Hepatocyte (in vitro differentiated cells): ENCODE results near the gene ZDHHC7. TPM values are rescaled to one million over a fixed set of nuclear protein-coding genes. Genes with fewer than 3 reads are reported as not detected.
A peak's percentile ranks its signal among the peaks of the same experiment; 100 is the strongest.

Experiments
- DNase-seq: peaks from one replicate; pipeline ENCODE4 v3.0.0-alpha.2; 2016; ENCODE audit warnings: low spot score
- H2AFZ ChIP-seq: fragments of 200-600 bp; sonication (generic); 2 replicates; pipeline ENCODE4 v1.6.0; 2016; ENCODE audit warnings: antibody characterized with exemption, mild to moderate bottlenecking
- H3K27ac ChIP-seq: fragments of 200-600 bp; sonication (generic); 2 replicates; pipeline ENCODE4 v1.5.1; 2016; ENCODE audit warnings: mild to moderate bottlenecking
- H3K27me3 ChIP-seq: fragments of 200-600 bp; sonication (generic); 2 replicates; pipeline ENCODE4 v1.6.1; 2016
- H3K36me3 ChIP-seq: fragments of 200-600 bp; sonication (generic); replicated peaks from 2 replicates; pipeline ENCODE4 v1.5.1; 2016; ENCODE audit warnings: low read depth; ENCODE audit not compliant: insufficient read depth
- H3K4me1 ChIP-seq: fragments of 200-600 bp; sonication (generic); 2 replicates; pipeline ENCODE4 v1.5.1; 2016; ENCODE audit warnings: mild to moderate bottlenecking, moderate library complexity; ENCODE audit not compliant: insufficient read depth
- H3K4me2 ChIP-seq: fragments of 200-600 bp; sonication (generic); 2 replicates; pipeline ENCODE4 v1.6.0; 2016
- H3K4me3 ChIP-seq: fragments of 200-600 bp; sonication (generic); 2 replicates; pipeline ENCODE4 v1.5.1; 2016; ENCODE audit warnings: mild to moderate bottlenecking
- H3K79me2 ChIP-seq: fragments of 200-600 bp; sonication (generic); 2 replicates; pipeline ENCODE4 v1.6.0; 2017; ENCODE audit warnings: mild to moderate bottlenecking
- H3K9me2 ChIP-seq: fragments of 200-600 bp; sonication (generic); replicated peaks from 2 replicates; pipeline ENCODE4 v1.6.0; 2017; ENCODE audit warnings: mild to moderate bottlenecking; ENCODE audit not compliant: insufficient read depth
- H3K9me3 ChIP-seq: fragments of 200-600 bp; sonication (generic); 2 replicates; pipeline ENCODE4 v1.5.1; 2016; ENCODE audit warnings: low read depth, mild to moderate bottlenecking
- H4K20me1 ChIP-seq: fragments of 200-600 bp; sonication (generic); 2 replicates; pipeline ENCODE4 v1.6.0; 2016; ENCODE audit warnings: mild to moderate bottlenecking; ENCODE audit not compliant: insufficient read depth, poor library complexity, severe bottlenecking
- EZH2 ChIP-seq: fragments of 200-600 bp; sonication (generic); IDR thresholded peaks from 2 replicates; pipeline ENCODE4 v1.6.1; 2016; ENCODE audit warnings: antibody characterized with exemption, mild to moderate bottlenecking, borderline replicate concordance
- EZH2phosphoT487 ChIP-seq: fragments of 200-600 bp; sonication (generic); IDR thresholded peaks from one replicate; pipeline ENCODE4 v1.6.1; 2018; ENCODE audit warnings: antibody characterized with exemption, mild to moderate bottlenecking, low read depth, moderate library complexity; ENCODE audit not compliant: unreplicated experiment, severe bottlenecking
- WGBS: methylation state at CpG from one replicate; pipeline ENCODE4 v1.1.6; 2016; ENCODE audit warnings: low lambda C conversion rate; ENCODE audit errors: missing lambda C conversion rate; 5-methylcytosine and 5-hydroxymethylcytosine counted together
- polyA plus RNA-seq: library from polyadenylated mRNA; unstranded; fragments of >200 nt; fragmentation: Nextera tagmentation; extraction: Ambion mirVana; gene quantifications from 2 replicates; pipeline ENCODE4 v1.2.1, GENCODE V29; 2016
- total RNA-seq: library from RNA; depleted of rRNA; stranded (reverse); fragments of >200 nt; gene quantifications from 2 replicates; pipeline ENCODE4 v1.2.3, GENCODE V29; 2014
- TF ChIP-seq, protein P1 (sequence below): fragments of 200-600 bp; sonication (generic); IDR thresholded peaks from 2 replicates; pipeline ENCODE4 v1.5.1; 2016; ENCODE audit warnings: antibody characterized with exemption, mild to moderate bottlenecking; ENCODE audit not compliant: poor library complexity

The ZDHHC7 gene
- total and polyA plus RNA-seq, 2 experiments from 2014 or later: 51.4 to 65.2 TPM

DNA sequence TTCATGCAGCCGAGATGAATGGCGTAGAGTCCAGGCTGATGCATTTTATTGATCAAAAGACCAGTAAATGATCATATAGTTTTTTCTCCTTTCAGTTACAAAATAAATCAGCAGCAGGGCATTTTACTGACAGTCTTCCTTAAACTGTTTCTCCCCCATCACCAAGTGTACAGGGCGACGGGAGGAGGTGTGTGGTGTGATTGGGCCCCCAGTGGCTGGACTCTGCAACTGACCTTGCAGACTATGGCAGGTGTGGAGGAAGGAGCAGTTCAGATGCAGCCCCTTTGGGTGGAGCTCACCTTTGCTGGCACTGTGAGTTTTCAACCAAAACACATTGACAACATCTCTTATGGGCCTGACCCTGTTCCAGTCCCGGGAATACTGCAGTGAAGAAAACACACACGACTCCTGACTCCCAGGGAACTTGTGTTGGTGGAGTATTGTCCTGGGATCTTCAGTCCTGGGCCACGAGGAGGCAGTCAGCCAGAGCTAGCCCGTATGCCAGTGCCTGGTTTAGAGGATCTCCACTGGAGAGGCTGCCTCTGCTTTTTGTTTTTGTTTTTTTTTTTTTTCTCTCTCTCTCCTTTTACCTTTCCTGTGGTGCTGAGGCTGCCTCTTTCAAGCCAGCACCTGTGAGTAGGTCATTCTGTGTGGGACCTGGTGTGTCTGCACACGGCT is 46.0 kb upstream of the ZDHHC7 start:
- TF ChIP-seq, protein P1, sequence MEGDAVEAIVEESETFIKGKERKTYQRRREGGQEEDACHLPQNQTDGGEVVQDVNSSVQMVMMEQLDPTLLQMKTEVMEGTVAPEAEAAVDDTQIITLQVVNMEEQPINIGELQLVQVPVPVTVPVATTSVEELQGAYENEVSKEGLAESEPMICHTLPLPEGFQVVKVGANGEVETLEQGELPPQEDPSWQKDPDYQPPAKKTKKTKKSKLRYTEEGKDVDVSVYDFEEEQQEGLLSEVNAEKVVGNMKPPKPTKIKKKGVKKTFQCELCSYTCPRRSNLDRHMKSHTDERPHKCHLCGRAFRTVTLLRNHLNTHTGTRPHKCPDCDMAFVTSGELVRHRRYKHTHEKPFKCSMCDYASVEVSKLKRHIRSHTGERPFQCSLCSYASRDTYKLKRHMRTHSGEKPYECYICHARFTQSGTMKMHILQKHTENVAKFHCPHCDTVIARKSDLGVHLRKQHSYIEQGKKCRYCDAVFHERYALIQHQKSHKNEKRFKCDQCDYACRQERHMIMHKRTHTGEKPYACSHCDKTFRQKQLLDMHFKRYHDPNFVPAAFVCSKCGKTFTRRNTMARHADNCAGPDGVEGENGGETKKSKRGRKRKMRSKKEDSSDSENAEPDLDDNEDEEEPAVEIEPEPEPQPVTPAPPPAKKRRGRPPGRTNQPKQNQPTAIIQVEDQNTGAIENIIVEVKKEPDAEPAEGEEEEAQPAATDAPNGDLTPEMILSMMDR: peak; percentile 36
- TF ChIP-seq EZH2 (no peak), EZH2phosphoT487 (no peak)
- Histone ChIP-seq H2AFZ (no peak overlapping the region), H3K27me3 (no peaks in the 10 kb centered on the region)

DNA sequence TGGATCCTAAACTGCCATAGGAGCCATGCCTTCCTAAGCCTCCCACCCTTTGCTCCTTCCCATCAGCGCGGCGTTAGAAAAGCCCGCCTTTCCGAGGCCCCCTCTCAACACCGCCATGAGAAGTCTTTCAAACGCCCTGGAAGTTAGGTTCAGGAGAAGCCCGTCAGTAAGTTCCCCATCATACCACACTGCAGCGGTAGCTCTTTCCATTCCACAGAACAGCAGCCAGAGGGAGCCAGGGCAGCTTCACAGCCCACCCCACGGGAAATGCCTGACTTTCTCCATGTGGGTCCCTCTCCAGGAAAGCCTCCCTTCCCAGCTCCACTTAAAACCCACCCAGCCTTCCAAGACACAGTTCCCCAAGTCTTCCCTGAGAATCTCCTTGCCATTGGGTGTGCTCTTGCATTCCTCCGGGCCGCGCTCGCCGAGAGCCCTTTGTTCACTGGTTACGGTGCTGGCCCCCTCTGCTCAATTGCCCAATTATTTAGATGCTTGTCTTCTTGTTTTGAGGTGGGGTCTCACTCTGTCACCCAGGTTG is 44.9 kb upstream of the ZDHHC7 start:
- Histone ChIP-seq H4K20me1 (no peaks in the 10 kb centered on the region), H3K4me2 (peak overlapping the region; percentile 68), H3K4me1 (peaks cover 19% of the 10 kb centered on the region), H2AFZ (no peak overlapping the region), H3K36me3 (no peaks in the 10 kb centered on the region), H3K27me3 (no peaks in the 10 kb centered on the region), H3K27ac (peak overlapping the region; percentile 54), H3K9me3 (no peaks in the 10 kb centered on the region), H3K9me2 (no peaks in the 10 kb centered on the region), H3K79me2 (peaks cover 17% of the 10 kb centered on the region), H3K4me3 (no peak overlapping the region)
- TF ChIP-seq, protein P1: peak; percentile 35
- TF ChIP-seq EZH2: no peak
- TF ChIP-seq EZH2phosphoT487: no peak
- WGBS: 85% methylated on average over 16 of the region's 16 CpGs
- no peak for DNase-seq

More for the DNA sequence above, 46.0 kb upstream of the ZDHHC7 start:
- Histone ChIP-seq H3K4me1 (peaks cover 16% of the 10 kb centered on the region), H4K20me1 (no peaks in the 10 kb centered on the region), H3K4me3 (no peak overlapping the region), H3K27ac (no peak overlapping the region), H3K9me2 (no peaks in the 10 kb centered on the region), H3K4me2 (no peak overlapping the region), H3K9me3 (no peaks in the 10 kb centered on the region), H3K36me3 (no peaks in the 10 kb centered on the region), H3K79me2 (peaks cover 14% of the 10 kb centered on the region)
- peak; percentile 40 for DNase-seq
- WGBS: 75% methylated on average over 9 of the region's 9 CpGs

DNA sequence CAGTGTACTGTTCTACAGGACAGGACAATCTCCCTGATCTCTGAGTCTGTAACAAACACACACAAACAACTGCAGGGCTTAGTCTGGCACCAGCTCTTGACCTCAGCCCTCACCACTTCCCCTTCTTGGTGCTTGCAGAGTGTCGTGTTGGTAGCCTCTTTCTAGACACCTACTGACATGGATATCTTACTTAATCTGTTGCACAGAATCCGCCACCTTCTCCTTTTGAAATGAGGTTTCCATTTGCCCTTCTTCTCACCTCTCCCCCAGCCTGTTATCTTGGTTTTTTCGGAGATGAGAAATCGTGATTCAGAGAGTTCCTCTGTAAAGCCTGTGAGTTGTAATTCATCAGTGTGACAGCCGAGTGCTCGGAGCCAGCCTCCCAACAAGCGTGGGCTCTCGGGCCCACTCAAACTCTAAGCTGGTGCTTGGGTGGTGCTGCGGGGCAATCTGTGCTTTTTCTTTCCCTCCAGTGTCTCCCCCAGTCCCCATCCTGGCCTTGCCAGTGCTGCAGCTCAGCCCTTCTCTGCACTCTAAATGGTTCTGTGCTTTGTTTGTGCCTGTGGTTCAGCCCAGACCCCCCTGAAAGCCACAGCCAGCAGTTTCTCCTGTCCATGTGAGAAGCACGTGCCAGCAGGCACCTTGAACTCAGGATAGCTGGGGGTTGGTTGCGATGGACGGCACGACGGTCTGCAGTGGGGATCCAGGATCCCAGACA is 44.3 kb upstream of the ZDHHC7 start:
- 60% methylated on average over 14 of the region's 14 CpGs for WGBS
- no peak overlapping the region for H3K4me3 ChIP-seq
- peak; percentile 21 for DNase-seq

More for the DNA sequence above, 44.3 kb upstream of the ZDHHC7 start:
- Histone ChIP-seq H2AFZ (peak overlapping the region; percentile 54), H3K4me1 (peaks cover 25% of the 10 kb centered on the region), H3K79me2 (peaks cover 17% of the 10 kb centered on the region), H3K9me2 (no peaks in the 10 kb centered on the region), H3K27ac (peak overlapping the region; percentile 54), H3K9me3 (no peaks in the 10 kb centered on the region), H3K36me3 (no peaks in the 10 kb centered on the region), H3K4me2 (peak overlapping the region; percentile 68), H4K20me1 (no peaks in the 10 kb centered on the region), H3K27me3 (no peaks in the 10 kb centered on the region)
- TF ChIP-seq EZH2: no peak
- TF ChIP-seq, protein P1: no peak
- no peak for TF ChIP-seq EZH2phosphoT487
